Skin epidermis (tissue), 12 donors: Measurements from ENCODE around the gene SEL1L2.

Experiments
- H3K27ac ChIP-seq, 21 experiments: fragments of 200-600 bp; sonication (generic) in 11 of 21; one replicate each; pipeline ENCODE4 v1.5.0; 2020; ENCODE audit warnings: mild to moderate bottlenecking in 3 of 21, inconsistent platforms in 2 of 21, moderate library complexity in 2 of 21
- H3K4me3 ChIP-seq, 7 experiments: fragments of 200-600 bp; sonication (generic) in 2 of 7; one replicate each; pipeline ENCODE4 v1.5.0; 2020; ENCODE audit warnings: inconsistent platforms in 2 of 7, mild to moderate bottlenecking in 2 of 7, moderate library complexity in 1 of 7

The SEL1L2 gene

DNA sequence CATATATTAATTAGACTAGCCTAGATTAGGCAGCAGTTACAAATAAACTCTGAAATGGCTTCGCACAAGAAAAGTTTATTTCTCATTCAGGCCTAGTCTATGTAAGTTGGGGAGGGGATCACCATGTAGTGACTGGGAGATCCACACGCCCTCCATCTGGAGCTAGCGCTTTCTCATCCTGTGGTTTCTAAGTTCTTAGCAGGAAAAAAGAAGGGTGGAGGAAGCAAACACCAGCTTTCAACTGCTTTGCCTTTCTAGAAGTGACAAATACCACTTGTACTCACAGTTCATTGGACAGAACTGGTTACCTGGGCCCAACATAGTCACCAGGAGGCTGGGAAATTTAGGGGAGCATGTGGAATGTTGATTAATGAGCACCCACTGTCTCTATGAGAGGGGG is 158.9 kb downstream of the SEL1L2 start:
- Histone ChIP-seq H3K27ac (no peak overlapping the region), H3K4me3 (no peak overlapping the region)

DNA sequence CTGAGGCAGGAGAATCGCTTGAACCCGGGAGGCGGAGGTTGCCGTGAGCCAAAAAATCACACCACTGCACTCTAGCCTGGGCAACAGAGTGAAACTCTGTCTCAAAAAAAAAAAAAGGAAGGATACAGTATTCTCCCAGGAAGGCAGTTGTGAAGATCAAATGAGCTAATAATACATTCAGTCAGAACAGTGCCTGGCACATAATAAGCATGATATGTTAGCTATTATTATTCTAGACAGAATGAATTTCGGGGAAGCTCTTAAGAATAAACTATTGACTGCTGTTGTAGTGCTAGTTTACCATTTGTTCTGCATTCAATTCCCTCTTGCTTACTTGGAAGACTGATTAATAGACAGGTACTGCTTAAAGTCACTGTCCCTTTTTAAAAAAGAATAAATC is 164.9 kb downstream of the SEL1L2 start:
- no peak overlapping the region for H3K4me3 ChIP-seq
- no peak overlapping the region for H3K27ac ChIP-seq

- H3K4me3 ChIP-seq, result no peak overlapping the region
- no peak overlapping the region for H3K27ac ChIP-seq
Observed at GRCh38 chr20:13824459-13824858, 166.0 kb downstream of the SEL1L2 start.

DNA sequence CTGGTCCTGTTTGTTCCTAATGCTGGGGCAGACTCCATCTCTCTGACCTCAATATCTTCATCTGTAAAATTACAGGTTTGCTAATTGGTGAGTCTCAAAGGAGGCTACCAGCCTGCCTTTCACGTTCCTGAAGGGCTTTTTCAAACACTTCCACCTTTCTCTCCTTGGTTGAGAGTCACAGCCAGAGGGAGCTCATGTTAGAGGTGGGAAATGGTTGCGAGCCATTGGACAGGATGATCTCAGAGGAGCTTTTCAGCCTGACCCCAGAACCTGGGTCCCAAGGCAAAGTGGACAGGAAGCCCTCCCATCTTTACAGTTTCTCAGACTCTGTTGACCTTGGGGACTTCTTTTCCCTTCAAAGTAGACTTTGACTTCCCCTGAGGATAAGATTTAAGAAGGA is 168.0 kb downstream of the SEL1L2 start:
- H3K4me3 ChIP-seq, result no peak overlapping the region
- no peak overlapping the region for H3K27ac ChIP-seq

DNA sequence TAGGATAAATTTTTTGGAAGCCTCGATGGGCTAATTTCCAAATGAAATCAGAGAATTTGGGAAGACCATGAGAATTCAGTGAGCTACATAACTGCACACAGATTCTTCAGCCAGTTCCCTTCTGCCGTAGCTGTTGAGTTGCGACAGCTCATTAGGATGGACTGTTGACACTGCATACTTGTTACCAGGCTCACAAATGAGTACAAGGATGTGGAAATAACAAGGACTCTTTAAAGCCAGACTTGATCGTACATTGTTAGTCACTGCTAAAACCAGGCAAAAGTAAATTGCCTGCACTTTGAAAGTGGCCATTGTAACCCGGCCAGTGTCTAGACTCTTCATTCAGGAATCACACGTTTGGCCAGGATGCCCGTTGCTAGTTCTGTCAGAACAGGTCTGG is 168.5 kb downstream of the SEL1L2 start:
- Histone ChIP-seq H3K4me3 (no peak overlapping the region), H3K27ac (no peak overlapping the region)

- H3K4me3 ChIP-seq, result no peak overlapping the region
- peak overlapping the region in 1 of 21 experiments; percentile 10 for H3K27ac ChIP-seq
Observed at GRCh38 chr20:13819885-13820645, 170.3 kb downstream of the SEL1L2 start.

DNA sequence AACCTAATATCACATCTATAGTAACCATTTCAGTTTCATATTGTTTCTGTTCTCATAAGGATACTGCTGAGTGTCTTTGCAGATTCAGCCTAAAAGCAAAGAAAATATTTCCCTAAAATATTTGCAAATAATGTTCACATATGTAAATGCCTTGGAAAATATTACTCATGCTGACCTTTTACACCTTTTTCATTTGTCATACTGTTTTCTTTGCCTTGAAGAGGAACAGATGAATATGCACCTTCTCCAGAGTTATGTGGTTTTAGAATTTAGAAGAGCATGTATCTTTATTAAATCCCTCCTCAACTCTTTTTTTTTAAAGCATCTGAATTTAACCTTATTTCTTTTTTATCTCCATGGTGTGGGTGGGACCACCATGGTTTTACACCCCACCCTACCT is 173.1 kb downstream of the SEL1L2 start:
- H3K27ac ChIP-seq, result no peak overlapping the region
- H3K4me3 ChIP-seq, result no peak overlapping the region

DNA sequence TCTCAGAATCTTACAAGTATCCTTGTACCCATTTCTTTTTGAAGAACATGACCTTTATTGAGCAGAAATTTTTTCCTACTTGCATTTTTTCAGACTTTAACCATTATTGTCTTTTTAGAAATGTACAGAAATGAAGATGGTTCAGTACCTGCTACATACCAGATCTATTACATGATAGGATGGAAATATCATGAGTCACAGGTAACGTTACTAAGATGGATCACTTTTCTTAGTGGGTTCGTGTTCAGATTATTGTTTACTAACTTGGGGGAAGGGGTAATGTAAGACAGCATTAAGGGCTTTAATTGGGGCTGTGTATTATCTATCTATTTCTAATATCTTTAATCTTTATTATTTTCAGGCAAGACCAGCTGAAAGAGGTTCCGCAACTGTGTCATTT is 173.7 kb downstream of the SEL1L2 start:
- no peak overlapping the region for H3K4me3 ChIP-seq
- H3K27ac ChIP-seq, result no peak overlapping the region

- Histone ChIP-seq H3K4me3 (no peak overlapping the region), H3K27ac (no peak overlapping the region)
Observed at GRCh38 chr20:13814672-13815071, 175.7 kb downstream of the SEL1L2 start.

DNA sequence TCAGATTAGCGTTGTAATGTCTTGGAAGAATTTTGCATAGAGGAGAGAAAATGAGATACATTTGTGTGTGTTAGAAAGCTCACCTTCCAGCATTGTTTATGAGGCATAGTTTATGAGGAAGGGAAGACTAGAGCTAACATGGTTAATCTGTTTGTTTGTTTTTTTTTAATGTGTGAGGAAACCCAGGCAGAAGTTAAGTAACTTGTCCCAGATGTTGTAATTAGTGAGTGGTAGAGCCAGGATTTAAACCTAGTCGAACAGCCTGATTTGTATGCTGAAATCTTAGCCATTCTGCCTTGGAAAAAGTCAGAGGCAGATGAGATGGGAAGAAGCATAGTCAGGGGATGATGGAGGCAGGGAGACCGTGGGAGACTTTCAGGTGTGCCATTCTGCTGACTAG is 176.5 kb downstream of the SEL1L2 start:
- peak overlapping the region in 1 of 21 experiments; percentile 38 for H3K27ac ChIP-seq

DNA sequence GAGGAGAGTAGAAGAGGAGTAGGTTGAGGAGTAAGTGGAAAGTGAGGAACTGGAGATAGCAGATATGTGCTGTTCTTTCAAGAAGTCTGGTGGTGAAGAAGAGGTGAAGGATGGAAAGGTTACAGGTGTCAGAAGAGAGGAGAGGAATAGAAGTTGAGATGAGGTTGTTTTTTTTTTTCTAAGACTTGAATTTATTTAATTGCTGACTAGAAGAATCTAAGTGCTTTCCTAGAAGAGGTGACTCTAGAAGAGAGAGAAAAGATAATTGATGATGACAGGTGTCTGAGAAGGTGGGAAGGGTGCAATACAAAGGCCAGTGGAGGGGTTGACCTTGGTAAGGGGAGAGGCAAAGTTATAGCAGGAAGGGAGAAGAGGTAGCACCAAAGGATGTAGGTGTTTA is 180.0 kb downstream of the SEL1L2 start:
- H3K27ac ChIP-seq, result no peak overlapping the region
- H3K4me3 ChIP-seq, result no peak overlapping the region

More for the DNA sequence above, 176.5 kb downstream of the SEL1L2 start:
- H3K4me3 ChIP-seq, result no peak overlapping the region

GRCh38 chr20:13809855-13810254 is 180.6 kb downstream of the SEL1L2 start:
- Histone ChIP-seq H3K27ac (no peak overlapping the region), H3K4me3 (no peak overlapping the region)

DNA sequence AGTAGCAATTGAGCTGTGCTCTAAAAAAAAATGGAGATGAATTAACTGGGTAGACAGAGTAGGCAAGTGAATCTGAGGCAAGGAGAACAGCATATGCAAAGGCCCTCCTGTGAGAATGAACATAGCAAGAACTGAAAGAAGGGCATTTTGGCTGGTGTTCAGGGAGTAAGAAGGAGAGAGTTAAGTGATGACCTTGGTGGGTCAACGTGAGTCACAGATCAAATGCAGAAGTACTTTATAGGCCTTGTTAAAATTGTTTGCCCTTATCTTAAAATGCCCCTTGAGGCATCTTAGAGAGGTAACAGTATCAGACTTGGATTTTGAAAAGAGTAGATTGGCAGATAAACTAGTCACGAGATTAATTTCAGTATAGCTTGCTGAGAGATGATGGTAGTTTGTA is 181.0 kb downstream of the SEL1L2 start:
- Histone ChIP-seq H3K27ac (no peak overlapping the region), H3K4me3 (no peak overlapping the region)

- H3K27ac ChIP-seq, result peak overlapping the region in 6 of 21 experiments; percentile 8 to 59 (median 18)
- H3K4me3 ChIP-seq, result no peak overlapping the region
Observed at GRCh38 chr20:13800728-13801134, 189.7 kb downstream of the SEL1L2 start.

DNA sequence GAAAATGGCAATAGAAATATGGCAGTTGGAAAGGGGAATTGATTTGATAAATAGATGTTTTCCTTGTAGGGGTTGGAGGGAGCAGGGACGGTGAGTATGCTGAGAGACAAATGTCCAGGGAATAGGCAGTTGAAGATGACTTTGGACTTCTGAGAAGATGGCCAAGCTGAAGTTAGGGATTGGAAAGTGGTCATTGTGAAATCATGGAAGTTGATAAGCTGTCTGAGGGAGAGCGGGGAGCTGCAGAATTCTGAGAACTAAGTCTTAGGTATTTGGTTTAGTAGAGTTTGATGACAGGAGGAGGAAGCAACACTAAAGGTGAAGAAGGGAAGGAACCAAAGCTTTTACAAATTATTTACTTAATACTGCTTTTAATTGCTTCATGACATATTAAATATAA is 190.4 kb downstream of the SEL1L2 start:
- no peak overlapping the region for H3K4me3 ChIP-seq
- H3K27ac ChIP-seq, result peak overlapping the region in 6 of 21 experiments; percentile 8 to 45 (median 20)
